ENCODE measurements around the gene SCAPER. TPM values are rescaled to one million over a fixed set of nuclear protein-coding genes. Genes with fewer than 3 reads are reported as not detected.

Gene SCAPER
- total RNA-seq, 1 donor from 2014 or later = 42.6 TPM

DNA sequence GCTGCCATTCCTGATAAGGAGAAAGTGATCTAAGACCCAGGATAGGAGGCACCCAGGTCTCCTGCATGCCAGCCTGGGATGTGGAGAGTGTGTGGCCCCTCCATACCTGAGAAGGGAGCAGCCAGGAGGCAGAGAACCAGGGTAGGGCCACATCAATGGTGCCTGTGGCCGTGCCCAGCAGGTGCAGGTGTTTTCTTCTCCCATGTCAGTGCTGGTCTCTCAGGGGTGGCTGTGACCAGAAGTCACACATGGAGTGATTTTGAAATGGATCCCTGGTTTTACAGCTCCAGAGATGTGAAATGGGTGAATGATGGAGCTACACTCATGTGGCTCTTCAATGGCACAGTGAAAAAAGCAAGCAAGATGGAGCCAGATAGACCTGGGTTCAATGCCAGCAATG, 571.8 kb downstream of the SCAPER start:
- no peak for DNase-seq
- peaks cover 39% of the 10 kb centered on the region for H3K4me1 ChIP-seq
- no peaks in the 10 kb centered on the region for H3K9me3 ChIP-seq (replicated peaks)
- H3K27me3 ChIP-seq (ENCODE audit: low read depth) = peaks cover 83% of the 10 kb centered on the region
- no peak for TF ChIP-seq CTCF (IDR thresholded peaks at IDR 0.05; ENCODE audit: borderline replicate concordance)
- H3K36me3 ChIP-seq = no peaks in the 10 kb centered on the region
- no peak overlapping the region for H3K4me3 ChIP-seq
- H3K27ac ChIP-seq (replicated peaks) = no peak overlapping the region
- intact Hi-C loops (cut with micrococcal nuclease) = no loop called here

GRCh38 chr15:76332796-76333195, 572.3 kb downstream of the SCAPER start:
- Histone ChIP-seq H3K36me3 (no peaks in the 10 kb centered on the region), H3K9me3 (replicated peaks) (no peaks in the 10 kb centered on the region), H3K4me1 (peaks cover 39% of the 10 kb centered on the region), H3K27me3 (ENCODE audit: low read depth) (peaks cover 78% of the 10 kb centered on the region), H3K4me3 (no peak overlapping the region), H3K27ac (replicated peaks) (no peak overlapping the region)
- DNase-seq = no peak
- intact Hi-C loops (cut with micrococcal nuclease) = no loop called here
- no peak for TF ChIP-seq CTCF (IDR thresholded peaks at IDR 0.05; ENCODE audit: borderline replicate concordance)

DNA sequence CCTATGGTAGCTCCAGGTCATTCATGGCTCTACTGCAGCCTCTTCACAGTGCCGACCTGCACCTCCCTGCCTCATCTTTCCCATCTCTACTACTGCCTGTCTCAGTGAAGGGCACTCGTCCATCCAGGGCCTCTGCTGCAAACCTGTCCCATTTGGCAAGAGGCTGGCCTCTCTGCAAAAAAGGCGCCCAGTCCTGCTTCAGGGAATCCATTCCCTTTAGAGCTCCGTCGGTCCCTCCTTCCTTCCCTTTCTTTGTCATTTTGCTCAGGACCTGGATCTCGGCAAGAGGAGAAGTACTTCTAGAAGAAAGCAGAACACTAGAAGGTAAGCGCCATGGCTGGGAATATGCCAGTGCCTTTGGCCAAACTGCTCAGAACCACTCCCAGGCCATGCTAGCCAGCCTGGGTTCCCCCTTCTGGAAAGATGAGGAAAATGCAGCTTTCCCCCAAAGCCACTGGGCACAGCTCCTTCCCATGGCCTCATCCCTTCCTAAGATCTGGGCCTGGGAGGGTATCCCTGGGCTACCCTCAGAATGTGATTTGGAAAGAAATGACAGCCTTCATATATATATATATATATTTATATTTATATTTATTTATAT, 575.0 kb downstream of the SCAPER start:
- peaks cover 68% of the 10 kb centered on the region for H3K27me3 ChIP-seq (ENCODE audit: low read depth)
- no peak overlapping the region for H3K27ac ChIP-seq (replicated peaks)
- no peaks in the 10 kb centered on the region for H3K36me3 ChIP-seq
- no peak overlapping the region for H3K4me3 ChIP-seq
- H3K4me1 ChIP-seq = peaks cover 20% of the 10 kb centered on the region
- intact Hi-C loops (cut with micrococcal nuclease) = no loop called here
- TF ChIP-seq CTCF (IDR thresholded peaks at IDR 0.05; ENCODE audit: borderline replicate concordance) = peak; percentile 72
- no peak for DNase-seq
- H3K9me3 ChIP-seq (replicated peaks) = no peaks in the 10 kb centered on the region

- peaks cover 63% of the 10 kb centered on the region for H3K27me3 ChIP-seq (ENCODE audit: low read depth)
- no peak for TF ChIP-seq CTCF (IDR thresholded peaks at IDR 0.05; ENCODE audit: borderline replicate concordance)
- peaks cover 17% of the 10 kb centered on the region for H3K4me1 ChIP-seq
- no peak for DNase-seq
- H3K27ac ChIP-seq (replicated peaks) = no peak overlapping the region
- no peak overlapping the region for H3K4me3 ChIP-seq
- no peaks in the 10 kb centered on the region for H3K36me3 ChIP-seq
- H3K9me3 ChIP-seq (replicated peaks) = no peaks in the 10 kb centered on the region
- intact Hi-C loops (cut with micrococcal nuclease) = no loop called here
These were observed 576.2 kb downstream of the SCAPER start for GRCh38 chr15:76328958-76329357.

GRCh38 chr15:76328106-76328696, 576.9 kb downstream of the SCAPER start:
- intact Hi-C loops (cut with micrococcal nuclease) = no loop called here
- TF ChIP-seq CTCF (IDR thresholded peaks at IDR 0.05; ENCODE audit: borderline replicate concordance) = no peak
- H3K27me3 ChIP-seq (ENCODE audit: low read depth) = peaks cover 59% of the 10 kb centered on the region

More at GRCh38 chr15:76328106-76328696, 576.9 kb downstream of the SCAPER start:
- Histone ChIP-seq H3K27ac (replicated peaks) (peak overlapping the region; percentile 51), H3K4me3 (no peak overlapping the region), H3K9me3 (replicated peaks) (no peaks in the 10 kb centered on the region), H3K36me3 (no peaks in the 10 kb centered on the region), H3K4me1 (peaks cover 17% of the 10 kb centered on the region)
- DNase-seq = no peak

Data from left ventricle myocardium inferior (tissue), 1 donor.